GM10847 (cell line): ENCODE data around the gene RSBN1L.

Experiments
- POLR2A ChIP-seq: IDR thresholded peaks from 2 replicates; pipeline ENCODE4 v1.6.1; 2011; ENCODE audit not compliant: insufficient read length; ENCODE audit errors: extremely low read depth

Gene RSBN1L

GRCh38 chr7:77800158-77800557 is 103.9 kb downstream of the RSBN1L start:
- no peak for TF ChIP-seq POLR2A

- TF ChIP-seq POLR2A = no peak
These were observed 104.5 kb downstream of the RSBN1L start for GRCh38 chr7:77800730-77801129.

DNA sequence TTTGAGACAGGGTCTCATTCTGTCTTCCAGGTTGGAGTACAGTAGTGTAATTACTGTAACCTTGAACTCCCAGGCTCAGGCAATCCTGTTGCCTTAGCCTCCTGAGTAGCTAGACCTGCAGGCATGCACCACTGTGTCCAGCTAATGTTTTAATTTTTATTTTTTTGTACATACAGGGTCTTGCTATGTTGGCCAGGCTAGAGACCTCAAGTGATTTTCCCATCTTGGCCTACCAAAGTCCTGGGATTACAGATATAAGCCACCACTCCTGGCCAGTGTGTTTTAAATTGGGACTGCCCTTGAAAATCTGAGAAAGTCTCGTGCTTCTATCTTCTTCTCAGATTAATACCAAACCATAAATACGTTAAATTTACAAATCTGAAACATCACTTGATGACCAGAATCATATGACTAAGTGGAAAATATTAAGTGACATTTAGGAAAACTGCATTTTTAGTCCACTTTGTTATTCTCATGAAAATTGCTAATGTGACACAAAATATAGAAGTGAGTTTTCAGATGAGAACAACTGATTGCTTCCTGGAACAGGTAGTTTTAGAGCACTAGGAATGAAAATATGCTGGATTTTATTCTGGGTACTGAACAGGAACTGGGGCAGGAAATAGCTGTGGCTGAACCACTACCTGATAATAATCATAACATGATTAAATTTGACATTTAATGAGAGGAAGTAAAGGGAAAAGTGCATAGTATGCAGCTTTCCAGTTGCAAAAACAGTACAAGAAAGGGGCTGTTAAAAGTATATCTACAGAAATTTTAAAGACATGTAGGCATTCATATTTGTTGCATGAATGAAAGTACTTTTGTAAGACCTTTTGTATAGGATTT is 106.5 kb downstream of the RSBN1L start:
- TF ChIP-seq POLR2A = no peak

DNA sequence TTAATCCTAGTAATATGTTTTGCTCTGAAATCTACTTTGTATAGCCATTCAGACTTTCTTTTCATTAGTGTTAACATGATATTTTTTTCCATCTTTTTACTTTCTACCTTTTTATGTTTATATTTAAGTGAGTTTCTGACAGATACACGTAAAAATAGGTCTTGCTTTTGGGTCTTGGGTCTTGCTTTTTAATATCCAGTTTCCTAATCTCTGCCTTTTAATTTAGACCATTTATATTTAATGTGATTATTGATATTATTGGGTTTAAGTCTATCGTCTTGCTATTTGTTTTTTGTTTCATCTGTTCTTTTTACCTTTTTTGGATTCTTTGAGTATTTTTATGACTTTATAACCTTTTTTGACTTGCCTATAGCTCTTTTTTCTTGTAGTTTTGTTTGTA is 110.2 kb downstream of the RSBN1L start:
- no peak for TF ChIP-seq POLR2A

DNA sequence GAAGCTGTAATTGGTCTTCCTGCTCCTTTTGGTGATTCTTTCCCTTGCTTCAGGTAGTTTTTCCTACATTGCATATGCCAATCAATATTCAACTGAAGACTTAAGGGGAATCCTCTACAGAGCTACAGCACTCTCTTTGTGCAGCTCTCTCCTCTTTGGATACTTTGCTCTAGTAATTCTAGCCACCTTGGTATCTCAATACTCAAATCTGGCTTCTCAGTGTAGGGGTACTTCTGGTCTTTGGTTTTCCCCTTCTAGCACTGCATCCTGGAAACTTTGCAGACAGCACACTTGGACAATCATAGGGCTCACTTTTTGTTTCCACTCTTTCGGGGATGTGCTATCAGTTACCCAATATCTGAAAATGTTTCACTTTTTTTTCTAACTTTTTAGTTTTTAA is 112.3 kb downstream of the RSBN1L start:
- TF ChIP-seq POLR2A = no peak

DNA sequence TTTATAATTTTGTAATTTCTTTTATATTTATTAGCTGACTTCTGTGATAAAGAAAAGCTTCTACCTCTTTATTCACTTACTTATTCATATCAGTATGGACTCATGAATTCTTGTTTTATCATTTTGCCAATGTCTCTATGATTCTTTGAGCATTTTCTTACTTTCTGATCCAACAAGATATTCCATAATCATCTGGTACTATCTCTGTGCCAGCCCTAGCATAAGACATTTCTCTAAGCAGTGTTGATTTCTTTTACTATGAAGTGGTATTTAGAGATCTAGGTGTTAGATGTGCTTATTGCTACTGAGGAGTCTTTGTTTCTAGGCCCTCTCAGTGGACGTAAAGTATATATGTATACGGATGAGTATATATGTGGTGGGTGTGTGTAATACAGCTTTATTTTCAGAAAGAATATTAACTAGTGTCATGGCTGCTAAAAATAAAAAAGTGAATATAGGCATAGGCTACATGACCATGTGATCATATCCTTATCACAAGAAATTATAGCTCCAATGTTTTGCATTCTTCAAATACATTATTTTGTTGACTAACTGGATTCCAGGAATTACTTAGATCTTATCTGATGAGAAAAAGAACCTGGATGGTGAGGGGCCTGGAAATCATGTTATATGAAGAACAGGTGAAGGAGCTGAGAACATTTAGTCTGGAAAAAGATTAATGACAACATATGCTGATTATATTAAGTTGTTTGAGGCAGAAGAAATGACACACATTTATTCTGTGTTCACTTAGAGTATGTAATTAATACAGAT is 115.4 kb downstream of the RSBN1L start:
- TF ChIP-seq POLR2A = no peak

- TF ChIP-seq POLR2A = no peak
These were observed 116.0 kb downstream of the RSBN1L start for GRCh38 chr7:77812290-77812685.

DNA sequence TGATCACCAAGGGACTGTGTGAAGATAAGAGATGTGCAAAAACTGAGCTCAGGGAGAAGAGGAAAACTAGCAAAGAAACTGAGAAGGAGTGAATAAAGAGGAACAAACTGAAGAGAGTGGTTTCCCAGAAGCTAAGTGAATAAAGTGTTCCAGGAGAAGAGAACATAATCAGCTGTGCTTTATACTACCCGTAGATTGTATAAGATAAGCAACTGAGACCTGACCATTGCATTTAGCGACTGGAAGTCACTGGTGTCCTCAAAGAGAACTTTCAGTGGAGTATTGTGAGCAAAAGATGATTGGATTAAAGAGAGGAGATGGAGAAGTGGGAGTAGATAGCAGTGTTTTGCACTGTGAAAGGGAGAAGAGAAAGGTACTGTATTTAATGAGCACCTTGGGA is 116.9 kb downstream of the RSBN1L start:
- TF ChIP-seq POLR2A = no peak

DNA sequence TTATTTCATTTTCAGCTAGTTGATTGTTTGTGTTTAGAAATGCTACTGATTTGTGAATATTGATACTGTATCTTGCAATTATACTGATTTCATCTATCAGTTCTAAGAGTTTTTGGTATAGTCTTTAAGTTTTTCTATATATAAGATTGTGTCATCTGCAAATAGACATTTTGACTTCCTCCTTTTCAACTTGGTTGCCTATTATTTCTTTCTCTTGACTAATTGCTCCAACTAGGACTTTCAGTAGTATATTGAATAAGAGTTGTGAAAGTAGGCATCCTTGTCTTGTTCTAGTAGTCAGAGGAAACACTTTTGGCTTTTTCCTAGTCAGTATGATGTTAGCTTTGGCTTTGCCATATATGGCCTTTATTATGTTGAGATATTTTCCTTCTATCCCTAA is 122.8 kb downstream of the RSBN1L start:
- no peak for TF ChIP-seq POLR2A

GRCh38 chr7:77820967-77821366 is 124.7 kb downstream of the RSBN1L start:
- TF ChIP-seq POLR2A = no peak

DNA sequence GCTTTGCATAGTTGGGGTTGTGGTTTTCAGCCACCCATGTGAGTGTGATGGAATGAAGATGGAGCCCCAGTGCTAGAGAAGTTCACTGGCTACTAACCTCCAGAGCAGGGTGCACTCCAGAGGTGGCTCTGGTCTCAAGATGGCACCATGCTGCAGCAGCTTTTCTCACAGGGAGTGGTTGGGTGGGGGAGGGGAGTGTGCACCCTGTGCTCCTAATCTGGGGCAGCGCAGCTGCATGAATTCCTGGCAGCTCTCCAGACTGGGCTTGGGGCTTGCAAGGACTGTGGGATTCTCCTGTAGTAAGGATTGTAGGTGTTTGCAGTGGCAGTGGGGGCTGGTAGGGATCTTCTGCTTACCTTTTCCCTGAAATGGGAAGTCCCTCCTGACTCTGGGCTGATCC is 126.0 kb downstream of the RSBN1L start:
- TF ChIP-seq POLR2A = no peak

DNA sequence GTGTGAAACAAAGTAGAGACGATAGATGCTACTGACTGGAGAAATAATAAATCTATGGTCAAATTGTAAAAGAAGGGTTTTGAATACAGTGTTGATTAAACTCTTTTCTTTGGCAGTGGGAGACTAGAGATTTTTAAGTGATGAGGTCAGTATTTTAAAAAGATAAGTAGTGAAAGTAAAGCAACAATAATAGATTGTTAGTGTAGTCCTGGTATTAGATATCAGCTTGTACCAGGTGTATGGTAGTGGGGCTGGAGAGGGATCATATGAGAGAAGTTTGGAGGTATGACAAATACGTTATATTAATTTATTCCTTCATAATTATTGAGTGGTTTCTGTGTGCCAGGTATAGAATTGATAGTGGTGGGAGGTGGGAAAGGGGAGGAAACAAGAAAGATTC is 127.5 kb downstream of the RSBN1L start:
- TF ChIP-seq POLR2A = no peak

DNA sequence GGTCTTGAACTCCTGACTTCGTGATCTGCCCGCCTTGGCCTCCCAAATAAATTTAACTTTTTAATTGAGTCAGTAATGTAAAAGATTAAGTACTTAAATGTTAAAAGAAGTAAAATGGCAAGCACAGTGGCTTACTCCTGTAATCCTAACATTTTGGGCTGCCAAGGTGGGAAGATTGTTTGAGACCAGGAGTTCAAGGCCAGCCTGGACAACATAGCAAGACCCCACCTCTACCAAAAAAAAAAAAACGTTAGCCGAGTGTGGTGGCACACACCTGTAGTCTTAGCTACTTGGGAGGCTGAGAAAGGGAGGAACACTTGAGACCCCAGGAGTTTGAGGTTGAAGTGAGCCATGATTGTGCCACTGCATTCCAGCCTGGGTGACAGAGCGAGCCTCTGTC is 128.4 kb downstream of the RSBN1L start:
- no peak for TF ChIP-seq POLR2A

GRCh38 chr7:77825131-77825530 is 128.9 kb downstream of the RSBN1L start:
- no peak for TF ChIP-seq POLR2A

DNA sequence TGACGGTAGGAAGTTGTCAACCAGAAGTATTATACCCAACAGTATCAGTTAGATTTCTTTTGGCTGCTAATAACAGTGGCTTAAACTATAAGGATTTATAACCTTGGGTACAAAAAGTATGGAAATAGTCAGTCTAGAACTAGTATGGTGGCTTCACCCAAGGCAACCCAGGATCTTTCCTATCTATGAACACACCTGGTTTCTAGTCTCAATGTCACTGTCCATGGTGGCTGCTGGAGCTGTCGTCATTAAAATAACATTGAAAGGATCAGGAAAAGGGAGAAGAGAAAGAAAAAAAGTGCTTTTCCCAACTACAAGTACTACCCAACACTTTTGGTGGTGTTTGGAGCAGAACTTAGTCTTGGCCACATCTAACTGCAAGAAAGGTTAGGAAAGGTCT is 130.0 kb downstream of the RSBN1L start:
- no peak for TF ChIP-seq POLR2A

DNA sequence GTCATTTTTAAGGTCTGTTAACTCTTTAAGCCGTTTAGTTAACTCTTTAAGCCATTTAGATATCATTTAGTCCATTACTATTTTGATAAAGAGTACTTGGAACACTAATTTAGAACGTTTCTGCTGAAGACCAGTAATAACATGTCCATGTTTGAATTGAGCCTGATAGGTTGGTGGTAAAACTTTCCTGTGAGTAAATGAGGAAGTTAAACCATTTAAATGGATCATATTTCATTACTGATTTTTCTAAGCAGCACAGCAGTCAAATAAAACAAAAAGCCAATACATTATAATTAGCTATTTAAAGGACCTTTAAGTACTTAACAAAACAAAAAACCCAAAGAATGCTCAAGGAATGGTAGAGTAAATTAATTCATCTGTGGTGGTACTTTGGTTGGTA is 131.7 kb downstream of the RSBN1L start:
- TF ChIP-seq POLR2A = no peak
